Measurements from ENCODE around the gene FADD. TPM values are rescaled to one million over a fixed set of nuclear protein-coding genes. Genes with fewer than 3 reads are reported as not detected.

FADD gene
- polyA plus RNA-seq, 2 donors = 7.3 to 19.5 TPM

- WGBS, 2 donors = 76 to 89% methylated on average over 9 of the region's 9 CpGs
- H3K4me1 ChIP-seq (ENCODE audit: control insufficient read depth in 2 of 2, insufficient read depth in 2 of 2, low read length in 1 of 2) = no peaks in the 10 kb centered on the region
Measured at GRCh38 chr11:70167120-70167519, 36.0 kb upstream of the FADD start.

DNA sequence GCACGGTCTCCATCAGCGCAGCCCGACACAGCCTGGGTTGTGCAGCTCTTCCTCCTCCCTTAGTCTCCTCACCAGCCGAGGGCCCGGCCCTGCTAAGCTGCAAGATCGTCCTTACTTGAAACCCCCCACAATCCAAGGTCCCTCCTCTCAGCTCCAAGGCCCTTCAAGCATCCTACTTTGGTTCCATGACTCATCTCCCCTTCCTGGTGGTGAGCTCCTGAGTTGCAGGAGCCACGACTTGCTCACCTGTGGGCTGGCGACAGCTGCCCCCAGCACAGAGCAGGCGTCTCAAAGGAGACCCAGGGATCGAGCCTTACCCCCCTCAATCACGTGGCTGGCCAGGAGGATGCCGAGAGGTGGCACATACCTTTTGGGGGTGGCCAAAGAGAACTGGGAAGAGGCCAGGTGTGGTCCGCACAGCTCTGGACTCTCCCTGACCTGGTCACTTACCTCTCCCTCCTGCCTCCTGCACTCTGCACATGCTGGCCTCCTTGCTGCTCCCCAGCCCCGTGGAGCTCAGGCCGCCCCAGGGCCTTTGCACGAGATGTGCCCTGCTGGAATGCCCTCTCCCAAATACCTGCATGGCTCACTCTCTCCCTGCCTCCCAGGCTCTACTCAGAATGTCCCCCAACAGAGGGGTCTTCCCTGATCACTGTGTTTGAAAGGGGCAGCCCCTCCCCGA is 35.2 kb upstream of the FADD start:
- Histone ChIP-seq H3K4me1 (ENCODE audit: control insufficient read depth in 2 of 2, insufficient read depth in 2 of 2, low read length in 1 of 2) (no peaks in the 10 kb centered on the region), H3K9me3 (ENCODE audit: control insufficient read depth in 2 of 2, insufficient read depth in 1 of 2, low read depth in 1 of 2, low read length in 1 of 2) (no peaks in the 10 kb centered on the region), H3K4me3 (ENCODE audit: low read depth in 1 of 2, low read length in 2 of 2) (no peak overlapping the region), H3K36me3 (ENCODE audit: control insufficient read depth in 2 of 2, insufficient read depth in 2 of 2, low read length in 1 of 2) (no peaks in the 10 kb centered on the region), H3K27ac (ENCODE audit: low read depth in 2 of 2, low read length in 1 of 2) (no peak overlapping the region), H3K27me3 (ENCODE audit: control insufficient read depth in 1 of 2, insufficient read depth in 2 of 2, low read length in 2 of 2) (no peaks in the 10 kb centered on the region)
- 81 to 88% methylated on average over 17 of the region's 17 CpGs for WGBS, 2 donors

More at GRCh38 chr11:70167120-70167519, 36.0 kb upstream of the FADD start:
- Histone ChIP-seq H3K4me3 (ENCODE audit: low read depth in 1 of 2, low read length in 2 of 2) (no peak overlapping the region), H3K27ac (ENCODE audit: low read depth in 2 of 2, low read length in 1 of 2) (no peak overlapping the region), H3K9me3 (ENCODE audit: control insufficient read depth in 2 of 2, insufficient read depth in 1 of 2, low read depth in 1 of 2, low read length in 1 of 2) (no peaks in the 10 kb centered on the region), H3K27me3 (ENCODE audit: control insufficient read depth in 1 of 2, insufficient read depth in 2 of 2, low read length in 2 of 2) (no peaks in the 10 kb centered on the region), H3K36me3 (ENCODE audit: control insufficient read depth in 2 of 2, insufficient read depth in 2 of 2, low read length in 1 of 2) (no peaks in the 10 kb centered on the region)

DNA sequence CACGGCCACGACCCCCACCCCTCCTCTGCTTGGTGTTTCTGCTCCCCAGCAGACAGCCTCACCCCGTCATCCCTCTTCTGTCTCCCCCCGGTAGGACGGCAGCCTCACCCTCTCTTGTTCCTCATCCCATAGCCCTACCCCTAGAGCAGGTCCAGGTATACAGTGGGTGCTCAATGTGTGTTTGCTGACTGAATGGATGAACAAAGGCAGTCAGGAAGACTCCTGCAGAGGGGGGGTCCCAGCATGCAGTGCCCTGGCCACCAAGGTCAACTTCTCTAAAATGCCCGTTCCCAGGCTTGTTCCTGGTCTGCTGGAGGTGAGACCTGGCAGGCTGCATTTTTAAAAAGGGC is 34.7 kb upstream of the FADD start:
- Histone ChIP-seq H3K4me3 (ENCODE audit: low read depth in 1 of 2, low read length in 2 of 2) (no peak overlapping the region), H3K27ac (ENCODE audit: low read depth in 2 of 2, low read length in 1 of 2) (no peak overlapping the region), H3K27me3 (ENCODE audit: control insufficient read depth in 1 of 2, insufficient read depth in 2 of 2, low read length in 2 of 2) (no peaks in the 10 kb centered on the region), H3K36me3 (ENCODE audit: control insufficient read depth in 2 of 2, insufficient read depth in 2 of 2, low read length in 1 of 2) (no peaks in the 10 kb centered on the region), H3K4me1 (ENCODE audit: control insufficient read depth in 2 of 2, insufficient read depth in 2 of 2, low read length in 1 of 2) (no peaks in the 10 kb centered on the region), H3K9me3 (ENCODE audit: control insufficient read depth in 2 of 2, insufficient read depth in 1 of 2, low read depth in 1 of 2, low read length in 1 of 2) (no peaks in the 10 kb centered on the region)
- WGBS, 2 donors = 84 to 89% methylated on average over 6 of the region's 6 CpGs

GRCh38 chr11:70169127-70169526 is 34.0 kb upstream of the FADD start:
- WGBS, 2 donors = 69 to 76% methylated on average over 11 of the region's 11 CpGs
- H3K36me3 ChIP-seq (ENCODE audit: control insufficient read depth in 2 of 2, insufficient read depth in 2 of 2, low read length in 1 of 2) = no peaks in the 10 kb centered on the region
- H3K9me3 ChIP-seq (ENCODE audit: control insufficient read depth in 2 of 2, insufficient read depth in 1 of 2, low read depth in 1 of 2, low read length in 1 of 2) = no peaks in the 10 kb centered on the region
- H3K27ac ChIP-seq (ENCODE audit: low read depth in 2 of 2, low read length in 1 of 2) = no peak overlapping the region
- H3K4me1 ChIP-seq (ENCODE audit: control insufficient read depth in 2 of 2, insufficient read depth in 2 of 2, low read length in 1 of 2) = no peaks in the 10 kb centered on the region
- no peak overlapping the region for H3K4me3 ChIP-seq (ENCODE audit: low read depth in 1 of 2, low read length in 2 of 2)
- H3K27me3 ChIP-seq (ENCODE audit: control insufficient read depth in 1 of 2, insufficient read depth in 2 of 2, low read length in 2 of 2) = no peaks in the 10 kb centered on the region

GRCh38 chr11:70169632-70170031 is 33.5 kb upstream of the FADD start:
- 62 to 72% methylated on average over 8 of the region's 8 CpGs for WGBS, 2 donors
- Histone ChIP-seq H3K27ac (ENCODE audit: low read depth in 2 of 2, low read length in 1 of 2) (no peak overlapping the region), H3K27me3 (ENCODE audit: control insufficient read depth in 1 of 2, insufficient read depth in 2 of 2, low read length in 2 of 2) (no peaks in the 10 kb centered on the region), H3K4me3 (ENCODE audit: low read depth in 1 of 2, low read length in 2 of 2) (no peak overlapping the region), H3K36me3 (ENCODE audit: control insufficient read depth in 2 of 2, insufficient read depth in 2 of 2, low read length in 1 of 2) (no peaks in the 10 kb centered on the region), H3K4me1 (ENCODE audit: control insufficient read depth in 2 of 2, insufficient read depth in 2 of 2, low read length in 1 of 2) (no peaks in the 10 kb centered on the region), H3K9me3 (ENCODE audit: control insufficient read depth in 2 of 2, insufficient read depth in 1 of 2, low read depth in 1 of 2, low read length in 1 of 2) (no peaks in the 10 kb centered on the region)

GRCh38 chr11:70170596-70171210 is 32.4 kb upstream of the FADD start:
- Histone ChIP-seq H3K27me3 (ENCODE audit: control insufficient read depth in 1 of 2, insufficient read depth in 2 of 2, low read length in 2 of 2) (no peaks in the 10 kb centered on the region), H3K4me1 (ENCODE audit: control insufficient read depth in 2 of 2, insufficient read depth in 2 of 2, low read length in 1 of 2) (no peaks in the 10 kb centered on the region), H3K9me3 (ENCODE audit: control insufficient read depth in 2 of 2, insufficient read depth in 1 of 2, low read depth in 1 of 2, low read length in 1 of 2) (no peaks in the 10 kb centered on the region), H3K27ac (ENCODE audit: low read depth in 2 of 2, low read length in 1 of 2) (no peak overlapping the region), H3K4me3 (ENCODE audit: low read depth in 1 of 2, low read length in 2 of 2) (no peak overlapping the region), H3K36me3 (ENCODE audit: control insufficient read depth in 2 of 2, insufficient read depth in 2 of 2, low read length in 1 of 2) (no peaks in the 10 kb centered on the region)
- WGBS, 2 donors = 88 to 93% methylated on average over 22 of the region's 22 CpGs

GRCh38 chr11:70173018-70173417 is 30.1 kb upstream of the FADD start:
- 72 to 87% methylated on average over 4 of the region's 4 CpGs for WGBS, 2 donors
- no peaks in the 10 kb centered on the region for H3K27me3 ChIP-seq (ENCODE audit: control insufficient read depth in 1 of 2, insufficient read depth in 2 of 2, low read length in 2 of 2)
- no peaks in the 10 kb centered on the region for H3K36me3 ChIP-seq (ENCODE audit: control insufficient read depth in 2 of 2, insufficient read depth in 2 of 2, low read length in 1 of 2)
- no peaks in the 10 kb centered on the region for H3K9me3 ChIP-seq (ENCODE audit: control insufficient read depth in 2 of 2, insufficient read depth in 1 of 2, low read depth in 1 of 2, low read length in 1 of 2)
- no peaks in the 10 kb centered on the region for H3K4me1 ChIP-seq (ENCODE audit: control insufficient read depth in 2 of 2, insufficient read depth in 2 of 2, low read length in 1 of 2)
- H3K4me3 ChIP-seq (ENCODE audit: low read depth in 1 of 2, low read length in 2 of 2) = no peak overlapping the region
- no peak overlapping the region for H3K27ac ChIP-seq (ENCODE audit: low read depth in 2 of 2, low read length in 1 of 2)

DNA sequence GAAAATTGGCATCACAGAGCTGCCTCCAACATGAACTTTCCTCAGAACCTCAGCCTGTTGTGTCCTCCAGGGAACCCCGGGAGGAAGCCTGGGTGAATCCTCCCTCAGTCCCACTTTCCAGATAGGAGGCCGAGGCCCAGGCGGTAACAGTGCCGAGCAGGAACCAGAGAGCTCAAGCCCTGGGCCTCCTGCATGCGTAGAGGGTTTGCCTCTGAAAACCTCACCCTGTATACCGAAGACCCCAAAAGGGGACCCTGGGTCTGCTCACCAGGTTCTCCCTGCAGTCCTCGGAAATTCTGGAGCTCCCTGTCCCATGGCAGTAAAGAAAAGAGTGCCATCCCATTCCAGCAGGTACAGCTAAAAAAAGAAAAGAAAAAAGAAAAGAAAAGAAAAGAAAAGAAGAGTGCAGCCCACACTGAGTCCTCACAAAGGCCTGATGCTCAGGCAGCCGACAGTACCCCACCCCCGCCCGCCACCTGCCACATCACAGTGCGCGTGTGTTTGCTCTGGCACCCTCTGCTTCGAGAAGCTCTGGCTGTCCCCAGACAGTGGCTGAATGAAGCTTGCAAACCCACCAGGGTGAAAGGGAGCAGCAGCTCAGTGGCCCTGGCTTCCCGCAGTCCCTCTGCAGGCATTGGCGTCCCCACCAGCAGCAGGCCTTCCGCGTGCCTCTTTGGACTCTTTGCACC is 28.4 kb upstream of the FADD start:
- no peak overlapping the region for H3K4me3 ChIP-seq (ENCODE audit: low read depth in 1 of 2, low read length in 2 of 2)
- H3K27me3 ChIP-seq (ENCODE audit: control insufficient read depth in 1 of 2, insufficient read depth in 2 of 2, low read length in 2 of 2) = no peaks in the 10 kb centered on the region
- 84 to 90% methylated on average over 17 of the region's 17 CpGs for WGBS, 2 donors
- no peaks in the 10 kb centered on the region for H3K4me1 ChIP-seq (ENCODE audit: control insufficient read depth in 2 of 2, insufficient read depth in 2 of 2, low read length in 1 of 2)
- no peaks in the 10 kb centered on the region for H3K36me3 ChIP-seq (ENCODE audit: control insufficient read depth in 2 of 2, insufficient read depth in 2 of 2, low read length in 1 of 2)
- no peaks in the 10 kb centered on the region for H3K9me3 ChIP-seq (ENCODE audit: control insufficient read depth in 2 of 2, insufficient read depth in 1 of 2, low read depth in 1 of 2, low read length in 1 of 2)
- no peak overlapping the region for H3K27ac ChIP-seq (ENCODE audit: low read depth in 2 of 2, low read length in 1 of 2)

GRCh38 chr11:70175236-70175698 is 27.8 kb upstream of the FADD start:
- Histone ChIP-seq H3K27ac (ENCODE audit: low read depth in 2 of 2, low read length in 1 of 2) (no peak overlapping the region), H3K4me3 (ENCODE audit: low read depth in 1 of 2, low read length in 2 of 2) (no peak overlapping the region), H3K27me3 (ENCODE audit: control insufficient read depth in 1 of 2, insufficient read depth in 2 of 2, low read length in 2 of 2) (no peaks in the 10 kb centered on the region)

More at GRCh38 chr11:70175236-70175698, 27.8 kb upstream of the FADD start:
- WGBS, 2 donors = 72 to 74% methylated on average over 15 of the region's 15 CpGs
- H3K36me3 ChIP-seq (ENCODE audit: control insufficient read depth in 2 of 2, insufficient read depth in 2 of 2, low read length in 1 of 2) = no peaks in the 10 kb centered on the region
- H3K9me3 ChIP-seq (ENCODE audit: control insufficient read depth in 2 of 2, insufficient read depth in 1 of 2, low read depth in 1 of 2, low read length in 1 of 2) = no peaks in the 10 kb centered on the region
- no peaks in the 10 kb centered on the region for H3K4me1 ChIP-seq (ENCODE audit: control insufficient read depth in 2 of 2, insufficient read depth in 2 of 2, low read length in 1 of 2)

Data from esophagus (tissue), 2 donors.